Measurements from ENCODE around the gene ALKBH3. TPM values are rescaled to one million over a fixed set of nuclear protein-coding genes. Genes with fewer than 3 reads are reported as not detected.

The ALKBH3 gene
- total RNA-seq, 4 donors from 2014 or later, result 27.5 to 44.1 (median 42.0) TPM

- H3K9me3 ChIP-seq, result no peaks in the 10 kb centered on the region
- intact Hi-C loops (cut with DNase I; ENCODE audit: low total_unique reads) (loop anchor here (5.0 kb wide), 1 partner anchor 36 kb away; the partner anchor contains the start of gene C11orf96), in situ Hi-C loops (cut with MboI; ENCODE audit: low sequenced_read_pairs in 4 of 4) (no loop called here)
- no peak for DNase-seq
- H3K27ac ChIP-seq, result peak overlapping the region; percentile 7 to 64 (median 31)
- ATAC-seq, result peak in 1 of 2 donors; percentile 18
- peaks cover 0 to 38% of the 10 kb centered on the region in 2 donors for H3K36me3 ChIP-seq
- no peak overlapping the region for H3K4me3 ChIP-seq
- TF ChIP-seq POLR2A (IDR thresholded peaks at IDR 0.05) (no peak), CTCF (IDR thresholded peaks at IDR 0.05 in 4 of 5, conservative IDR thresholded peaks at IDR 0.05 in 1 of 5) (no peak)
- H3K4me1 ChIP-seq, result peaks cover 18 to 21% of the 10 kb centered on the region in 2 donors
- no peaks in the 10 kb centered on the region for H3K27me3 ChIP-seq
Measured at GRCh38 chr11:43905813-43906241, 25.2 kb downstream of the ALKBH3 start.

GRCh38 chr11:43907028-43907975 lies 26.7 kb downstream of the ALKBH3 start:
- in situ Hi-C loops (cut with MboI; ENCODE audit: low sequenced_read_pairs in 4 of 4) (no loop called here), intact Hi-C loops (cut with DNase I; ENCODE audit: low total_unique reads) (loop anchor here (5.0 kb wide), 1 partner anchor 35 kb away; the partner anchor contains the start of gene C11orf96)
- H3K4me1 ChIP-seq, result peaks cover 18 to 21% of the 10 kb centered on the region in 2 donors
- no peak for TF ChIP-seq POLR2A (IDR thresholded peaks at IDR 0.05)
- H3K27ac ChIP-seq, result peak overlapping the region in 3 of 4 donors; percentile 17 to 64 (median 18)
- peaks cover 0 to 25% of the 10 kb centered on the region in 2 donors for H3K36me3 ChIP-seq
- H3K9me3 ChIP-seq, result no peaks in the 10 kb centered on the region
- H3K27me3 ChIP-seq, result no peaks in the 10 kb centered on the region
- DNase-seq (no peak), ATAC-seq (no peak)
- no peak overlapping the region for H3K4me3 ChIP-seq

GRCh38 chr11:43908191-43908590 lies 27.6 kb downstream of the ALKBH3 start:
- no peaks in the 10 kb centered on the region for H3K27me3 ChIP-seq
- TF ChIP-seq POLR2A (IDR thresholded peaks at IDR 0.05) (no peak), CTCF (IDR thresholded peaks at IDR 0.05 in 4 of 5, conservative IDR thresholded peaks at IDR 0.05 in 1 of 5) (no peak)
- in situ Hi-C loops (cut with MboI; ENCODE audit: low sequenced_read_pairs in 4 of 4), result no loop called here
- DNase-seq (no peak), ATAC-seq (peak in 1 of 2 donors; percentile 16)
- peaks cover 0 to 16% of the 10 kb centered on the region in 2 donors for H3K36me3 ChIP-seq
- intact Hi-C loops (cut with DNase I; ENCODE audit: low total_unique reads), result loop anchor here (5.0 kb wide), 1 partner anchor 34 kb away; the partner anchor contains the start of gene C11orf96
- H3K4me1 ChIP-seq, result peaks cover 18 to 21% of the 10 kb centered on the region in 2 donors
- H3K9me3 ChIP-seq, result no peaks in the 10 kb centered on the region
- H3K27ac ChIP-seq, result peak overlapping the region; percentile 29 to 64 (median 36)
- H3K4me3 ChIP-seq, result no peak overlapping the region

GRCh38 chr11:43908683-43909082 lies 28.1 kb downstream of the ALKBH3 start:
- Histone ChIP-seq H3K4me3 (no peak overlapping the region), H3K4me1 (peaks cover 18 to 21% of the 10 kb centered on the region in 2 donors), H3K27me3 (no peaks in the 10 kb centered on the region), H3K27ac (peak overlapping the region; percentile 29 to 64 (median 36)), H3K9me3 (no peaks in the 10 kb centered on the region), H3K36me3 (peaks cover 0 to 14% of the 10 kb centered on the region in 2 donors)
- intact Hi-C loops (cut with DNase I; ENCODE audit: low total_unique reads) (loop anchor here (5.0 kb wide), 1 partner anchor 34 kb away; the partner anchor contains the start of gene C11orf96), in situ Hi-C loops (cut with MboI; ENCODE audit: low sequenced_read_pairs in 4 of 4) (no loop called here)
- TF ChIP-seq POLR2A (IDR thresholded peaks at IDR 0.05), result no peak
- TF ChIP-seq CTCF (IDR thresholded peaks at IDR 0.05 in 4 of 5, conservative IDR thresholded peaks at IDR 0.05 in 1 of 5), result no peak
- ATAC-seq (peak; percentile 70 to 97), DNase-seq (peak in 1 of 2 donors; percentile 76)

All from gastrocnemius medialis (tissue), 4 donors.